Activated CD8-positive, alpha-beta memory T cell treated with anti-CD3 and anti-CD28 coated beads for 48 hours (primary cell): Measurements from ENCODE around the gene KRTAP4-12.
"Not testable (repeated sequence)": the region's sequence is repeated elsewhere in the genome, so short reads cannot be mapped to it uniquely, and the experiment has no call there.

Experiments used
- DNase-seq, 3 experiments: peaks; one replicate each; pipeline ENCODE4 v3.0.0-alpha.2; 2020; ENCODE audit warnings: low read depth in 2 of 3, low spot score in 2 of 3

Gene KRTAP4-12

GRCh38 chr17:41096055-41096454 is 27.9 kb downstream of the KRTAP4-12 start:
- DNase-seq, result no peak

- DNase-seq, result not testable (repeated sequence)
Observed at GRCh38 chr17:41088760-41089352, 35.1 kb downstream of the KRTAP4-12 start.

GRCh38 chr17:41084100-41084856 is 39.7 kb downstream of the KRTAP4-12 start, which contains the start of gene KRTAP4-7:
Gene KRTAP4-7 (plus strand): TSS chr17:41084150. CDS start chr17:41084207, 57 bp downstream.
- DNase-seq, result not testable (repeated sequence)

- not testable (repeated sequence) for DNase-seq
Observed at GRCh38 chr17:41083427-41083826, 40.6 kb downstream of the KRTAP4-12 start.

GRCh38 chr17:41082626-41083025 is 41.4 kb downstream of the KRTAP4-12 start:
- DNase-seq, result no peak

- DNase-seq, result no peak
Observed at GRCh38 chr17:41076788-41077187, 47.2 kb downstream of the KRTAP4-12 start.

- DNase-seq, result no peak
Observed at GRCh38 chr17:41073676-41074075, 50.3 kb downstream of the KRTAP4-12 start.
